ENCODE data around the gene C3orf52.

GRCh38 chr3:112088944-112089343, 2.8 kb downstream of the C3orf52 start:
- TF ChIP-seq, protein P1, sequence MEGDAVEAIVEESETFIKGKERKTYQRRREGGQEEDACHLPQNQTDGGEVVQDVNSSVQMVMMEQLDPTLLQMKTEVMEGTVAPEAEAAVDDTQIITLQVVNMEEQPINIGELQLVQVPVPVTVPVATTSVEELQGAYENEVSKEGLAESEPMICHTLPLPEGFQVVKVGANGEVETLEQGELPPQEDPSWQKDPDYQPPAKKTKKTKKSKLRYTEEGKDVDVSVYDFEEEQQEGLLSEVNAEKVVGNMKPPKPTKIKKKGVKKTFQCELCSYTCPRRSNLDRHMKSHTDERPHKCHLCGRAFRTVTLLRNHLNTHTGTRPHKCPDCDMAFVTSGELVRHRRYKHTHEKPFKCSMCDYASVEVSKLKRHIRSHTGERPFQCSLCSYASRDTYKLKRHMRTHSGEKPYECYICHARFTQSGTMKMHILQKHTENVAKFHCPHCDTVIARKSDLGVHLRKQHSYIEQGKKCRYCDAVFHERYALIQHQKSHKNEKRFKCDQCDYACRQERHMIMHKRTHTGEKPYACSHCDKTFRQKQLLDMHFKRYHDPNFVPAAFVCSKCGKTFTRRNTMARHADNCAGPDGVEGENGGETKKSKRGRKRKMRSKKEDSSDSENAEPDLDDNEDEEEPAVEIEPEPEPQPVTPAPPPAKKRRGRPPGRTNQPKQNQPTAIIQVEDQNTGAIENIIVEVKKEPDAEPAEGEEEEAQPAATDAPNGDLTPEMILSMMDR (IDR thresholded peaks at IDR 0.05; ENCODE audit: low read length) = no peak
- TF ChIP-seq EZH2 (optimal IDR thresholded peaks at IDR 0.05; ENCODE audit: low read depth, low read length) = no peak
- no peak for TF ChIP-seq EZH2phosphoT487 (IDR thresholded peaks at IDR 0.05; ENCODE audit: low read length)

All from MM.1S (cell line).